H9 (cell line): ENCODE results near the gene RASGRP4. TPM values are rescaled to one million over a fixed set of nuclear protein-coding genes. Genes with fewer than 3 reads are reported as not detected.
A peak's percentile ranks its signal among the peaks of the same experiment; 100 is the strongest.

Experiments used
- DNase-seq: peaks from one replicate; pipeline ENCODE4 v3.0.0-alpha.2; 2017
- H2AFZ ChIP-seq: one replicate; pipeline ENCODE4 v1.6.1; 2013; ENCODE audit warnings: mild to moderate bottlenecking, low read length, control low read depth, moderate library complexity
- H2AK5ac ChIP-seq: 2 replicates; pipeline ENCODE4 v1.6.1; 2013; ENCODE audit warnings: low read length, control low read depth, mixed read lengths; ENCODE audit not compliant: insufficient read length
- H2BK120ac ChIP-seq: one replicate; pipeline ENCODE4 v1.6.1; 2013; ENCODE audit warnings: low read depth, mild to moderate bottlenecking, low read length, control low read depth, inconsistent platforms; ENCODE audit not compliant: poor library complexity, severe bottlenecking
- H2BK12ac ChIP-seq: 2 replicates; pipeline ENCODE4 v1.6.1; 2013; ENCODE audit warnings: low read length, control low read depth, mixed read lengths, low read depth; ENCODE audit not compliant: insufficient read length
- H2BK15ac ChIP-seq: 2 replicates; pipeline ENCODE4 v1.6.1; 2013; ENCODE audit warnings: low read depth, low read length, control low read depth
- H2BK20ac ChIP-seq: one replicate; pipeline ENCODE4 v1.6.1; 2013; ENCODE audit warnings: low read depth, mild to moderate bottlenecking, low read length, control low read depth, inconsistent platforms; ENCODE audit not compliant: poor library complexity, severe bottlenecking
- H2BK5ac ChIP-seq: 2 replicates; pipeline ENCODE4 v1.6.1; 2013; ENCODE audit warnings: low read length, control low read depth, mixed read lengths; ENCODE audit not compliant: insufficient read length
- H3K14ac ChIP-seq: 2 replicates; pipeline ENCODE4 v1.6.1; 2013; ENCODE audit warnings: low read length, control low read depth; ENCODE audit not compliant: insufficient read depth
- H3K18ac ChIP-seq: 2 replicates; pipeline ENCODE4 v1.6.1; 2013; ENCODE audit warnings: low read depth, mild to moderate bottlenecking, mixed read lengths, low read length, control low read depth; ENCODE audit not compliant: insufficient read length
- H3K23ac ChIP-seq: 2 replicates; pipeline ENCODE4 v1.6.1; 2013; ENCODE audit warnings: low read length, control low read depth, mixed read lengths, low read depth; ENCODE audit not compliant: insufficient read length
- H3K23me2 ChIP-seq: 2 replicates; pipeline ENCODE4 v1.6.1; 2013; ENCODE audit warnings: low read depth, mild to moderate bottlenecking, mixed read lengths, low read length, control low read depth; ENCODE audit not compliant: insufficient read length, poor library complexity, severe bottlenecking
- H3K27ac ChIP-seq: 2 replicates; pipeline ENCODE4 v1.5.1; 2013; ENCODE audit warnings: low read length, control low read depth, mixed read lengths, low read depth; ENCODE audit not compliant: insufficient read length
- H3K27me3 ChIP-seq: 2 replicates; pipeline ENCODE4 v1.6.1; 2013; ENCODE audit warnings: low read length, control low read depth, inconsistent platforms; ENCODE audit not compliant: insufficient read depth
- H3K4ac ChIP-seq: 2 replicates; pipeline ENCODE4 v1.6.1; 2013; ENCODE audit warnings: low read depth, mild to moderate bottlenecking, control low read depth, inconsistent platforms, low read length, moderate library complexity
- H3K4me1 ChIP-seq: 2 replicates; pipeline ENCODE4 v1.6.1; 2013; ENCODE audit warnings: low read length, control low read depth, inconsistent platforms; ENCODE audit not compliant: insufficient read depth
- H3K4me2 ChIP-seq: 2 replicates; pipeline ENCODE4 v1.6.1; 2013; ENCODE audit warnings: low read length, control low read depth, mixed read lengths; ENCODE audit not compliant: insufficient read length, insufficient read depth
- H3K56ac ChIP-seq: 2 replicates; pipeline ENCODE4 v1.6.1; 2013; ENCODE audit warnings: low read depth, mild to moderate bottlenecking, mixed read lengths, low read length, control low read depth; ENCODE audit not compliant: insufficient read length
- H3K79me1 ChIP-seq: 2 replicates; pipeline ENCODE4 v1.6.1; 2013; ENCODE audit warnings: low read depth, mild to moderate bottlenecking, moderate library complexity, low read length, control low read depth, inconsistent platforms; ENCODE audit not compliant: insufficient read depth, poor library complexity, severe bottlenecking
- H3K79me2 ChIP-seq: 2 replicates; pipeline ENCODE4 v1.6.1; 2013; ENCODE audit warnings: low read length, control low read depth, inconsistent platforms; ENCODE audit not compliant: insufficient read depth
- H3K9ac ChIP-seq: 2 replicates; pipeline ENCODE4 v1.6.1; 2013; ENCODE audit warnings: low read length, control low read depth, mixed read lengths; ENCODE audit not compliant: insufficient read length; ENCODE audit errors: extremely low read depth
- H3K9me3 ChIP-seq: one replicate; pipeline ENCODE4 v1.6.1; 2013; ENCODE audit warnings: low read depth, low read length, inconsistent platforms; ENCODE audit not compliant: control insufficient read depth
- H3T11ph ChIP-seq: one replicate; pipeline ENCODE4 v1.6.1; 2013; ENCODE audit warnings: mild to moderate bottlenecking, low read length, control low read depth, inconsistent platforms
- H4K20me1 ChIP-seq: one replicate; pipeline ENCODE4 v1.6.1; 2013; ENCODE audit not compliant: control insufficient read depth, insufficient read length, insufficient read depth
- H4K5ac ChIP-seq: 2 replicates; pipeline ENCODE4 v1.6.1; 2013; ENCODE audit warnings: low read depth, mild to moderate bottlenecking, mixed read lengths, low read length, control low read depth; ENCODE audit not compliant: insufficient read length
- H4K8ac ChIP-seq: replicated peaks from 2 replicates; pipeline ENCODE4 v1.6.1; 2013; ENCODE audit warnings: low read length, control low read depth, mixed read lengths, low read depth; ENCODE audit not compliant: insufficient read length
- H4K91ac ChIP-seq: 2 replicates; pipeline ENCODE4 v1.6.1; 2013; ENCODE audit warnings: low read depth, mild to moderate bottlenecking, moderate library complexity, mixed read lengths, low read length, control low read depth; ENCODE audit not compliant: insufficient read length
- H3K27ac Mint-ChIP-seq, 3 experiments: 2 replicates in 2 of 3; 3 replicates in 1 of 3; pipeline ENCODE4 v1.8.0; 2020 to 2021; ENCODE audit warnings: mixed read lengths in 3 of 3, mild to moderate bottlenecking in 1 of 3, moderate library complexity in 1 of 3
- H3K27me3 Mint-ChIP-seq: 2 replicates; pipeline ENCODE4 v1.8.0; 2021; ENCODE audit warnings: low read depth, mild to moderate bottlenecking, moderate library complexity, mixed read lengths
- H3K36me3 Mint-ChIP-seq, 3 experiments: 2 replicates in 2 of 3; 3 replicates in 1 of 3; pipeline ENCODE4 v1.8.0; 2020 to 2021; ENCODE audit warnings: low read depth in 3 of 3, mixed read lengths in 3 of 3; ENCODE audit not compliant: insufficient read depth in 1 of 3
- H3K4me1 Mint-ChIP-seq, 2 experiments: 2 replicates each; pipeline ENCODE4 v1.8.0; 2020; ENCODE audit warnings: mixed read lengths in 2 of 2
- H3K4me3 Mint-ChIP-seq, 2 experiments: 2 replicates in 1 of 2; 3 replicates in 1 of 2; pipeline ENCODE4 v1.8.0; 2020 to 2021; ENCODE audit warnings: mild to moderate bottlenecking in 2 of 2, mixed read lengths in 2 of 2, moderate library complexity in 1 of 2
- H3K9me3 Mint-ChIP-seq, 2 experiments: 2 replicates in 1 of 2; 3 replicates in 1 of 2; pipeline ENCODE4 v1.8.0; 2020; ENCODE audit warnings: mild to moderate bottlenecking in 2 of 2, mixed read lengths in 2 of 2, moderate library complexity in 1 of 2
- whole genome bisulfite sequencing: extraction: QIAGEN DNeasy Blood & Tissue Kit; methylation state at CpG from one replicate; pipeline ENCODE4 v1.1.7; 2013; ENCODE audit warnings: missing lambda C conversion rate, low lambda C conversion rate, mixed read lengths; ENCODE audit not compliant: insufficient read length; ENCODE audit errors: extremely low coverage; 5-methylcytosine and 5-hydroxymethylcytosine counted together
- total RNA-seq: library from RNA; stranded (reverse); gene quantifications from 2 replicates; pipeline ENCODE4 v1.2.1, GENCODE V29; 2021
- TF ChIP-seq, protein P1 (sequence below): fragments of 200-600 bp; sonication (generic); conservative IDR thresholded peaks from 3 replicates; pipeline ENCODE4 v1.8.0; 2021; ENCODE audit warnings: antibody characterized with exemption, mild to moderate bottlenecking

The RASGRP4 gene
- total RNA-seq, 1 experiment from 2014 or later, result 0.28 TPM

DNA sequence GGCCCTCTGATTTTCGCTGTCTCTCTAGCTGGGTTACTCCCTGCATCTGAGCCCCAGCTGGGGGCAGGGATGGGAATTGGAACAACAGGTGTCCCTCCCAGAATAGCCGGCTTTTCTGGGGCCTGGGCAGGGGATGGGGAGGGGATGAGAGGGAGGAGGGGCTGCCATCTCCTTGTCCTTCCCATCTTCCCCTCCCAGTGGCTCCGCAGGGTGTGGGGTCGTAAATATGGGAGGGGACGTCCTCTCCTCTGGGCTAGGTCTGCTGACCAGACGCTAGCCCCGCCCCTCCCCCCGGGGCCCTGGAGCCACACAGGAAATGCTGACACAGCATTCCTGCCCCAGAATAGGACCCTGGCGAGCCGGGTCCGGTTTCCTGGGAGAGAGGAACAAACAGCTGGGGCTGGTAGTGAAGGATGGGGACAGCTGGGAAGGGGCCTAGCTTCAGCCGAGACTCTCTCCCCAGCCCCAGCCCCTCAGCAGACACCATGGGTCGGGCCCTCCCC, 8.6 kb upstream of the RASGRP4 start:
- Mint-ChIP-seq H3K4me1 (peaks cover 17 to 22% of the 10 kb centered on the region in 2 experiments), H3K36me3 (peaks cover 0 to 9% (median 6%) of the 10 kb centered on the region in 3 experiments; a peak in 3 of 7 replicates), H3K4me3 (peak overlapping the region; percentile 55 to 84), H3K27ac (peak overlapping the region; percentile 87 to 92 (median 91)), H3K27me3 (no peaks in the 10 kb centered on the region), H3K9me3 (no peaks in the 10 kb centered on the region)
- Histone ChIP-seq H2BK120ac (no peak overlapping the region), H3K9ac (peak overlapping the region; percentile 1), H2AK5ac (no peak overlapping the region), H3K79me1 (no peaks in the 10 kb centered on the region), H3K4me1 (no peaks in the 10 kb centered on the region), H3K23me2 (peaks cover 8% of the 10 kb centered on the region), H3K27ac (peak overlapping the region; percentile 13), H3K79me2 (no peaks in the 10 kb centered on the region), H2BK12ac (no peak overlapping the region), H3K9me3 (no peaks in the 10 kb centered on the region), H3K27me3 (no peaks in the 10 kb centered on the region), H2BK15ac (no peak overlapping the region), H3K18ac (peak overlapping the region; percentile 12), H4K8ac (no peak overlapping the region), H3K4ac (no peak overlapping the region; the same call in 1 of the 2 replicates), H4K91ac (no peak overlapping the region), H3K4me2 (peak overlapping the region; percentile 81), H2AFZ (no peak overlapping the region), H3K23ac (no peak overlapping the region), H3T11ph (no peak overlapping the region), H2BK5ac (no peak overlapping the region), H3K14ac (peak overlapping the region; percentile 1; the same call in 1 of the 2 replicates), H4K5ac (no peak overlapping the region), H2BK20ac (no peak overlapping the region), H4K20me1 (no peaks in the 10 kb centered on the region), H3K56ac (no peak overlapping the region)
- DNase-seq, result peak; percentile 95
- no CpG with 5 or more reads among the region's 13 CpGs for WGBS
- TF ChIP-seq, protein P1, sequence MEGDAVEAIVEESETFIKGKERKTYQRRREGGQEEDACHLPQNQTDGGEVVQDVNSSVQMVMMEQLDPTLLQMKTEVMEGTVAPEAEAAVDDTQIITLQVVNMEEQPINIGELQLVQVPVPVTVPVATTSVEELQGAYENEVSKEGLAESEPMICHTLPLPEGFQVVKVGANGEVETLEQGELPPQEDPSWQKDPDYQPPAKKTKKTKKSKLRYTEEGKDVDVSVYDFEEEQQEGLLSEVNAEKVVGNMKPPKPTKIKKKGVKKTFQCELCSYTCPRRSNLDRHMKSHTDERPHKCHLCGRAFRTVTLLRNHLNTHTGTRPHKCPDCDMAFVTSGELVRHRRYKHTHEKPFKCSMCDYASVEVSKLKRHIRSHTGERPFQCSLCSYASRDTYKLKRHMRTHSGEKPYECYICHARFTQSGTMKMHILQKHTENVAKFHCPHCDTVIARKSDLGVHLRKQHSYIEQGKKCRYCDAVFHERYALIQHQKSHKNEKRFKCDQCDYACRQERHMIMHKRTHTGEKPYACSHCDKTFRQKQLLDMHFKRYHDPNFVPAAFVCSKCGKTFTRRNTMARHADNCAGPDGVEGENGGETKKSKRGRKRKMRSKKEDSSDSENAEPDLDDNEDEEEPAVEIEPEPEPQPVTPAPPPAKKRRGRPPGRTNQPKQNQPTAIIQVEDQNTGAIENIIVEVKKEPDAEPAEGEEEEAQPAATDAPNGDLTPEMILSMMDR, result no peak
